AG09319 (cell line): Measurements from ENCODE around the gene ZBTB20.
A peak's percentile ranks its signal among the peaks of the same experiment; 100 is the strongest.

ENCODE experiments used
- DNase-seq: peaks from one replicate; pipeline ENCODE4 v3.0.0-alpha.2; 2010; ENCODE audit warnings: low read depth; ENCODE audit errors: extremely low read depth
- TF ChIP-seq, protein P1 (sequence below): IDR thresholded peaks from 2 replicates; pipeline ENCODE4 v1.5.1; 2011; ENCODE audit warnings: low read depth, mild to moderate bottlenecking, inconsistent platforms, low read length, moderate library complexity

ZBTB20 gene

DNA sequence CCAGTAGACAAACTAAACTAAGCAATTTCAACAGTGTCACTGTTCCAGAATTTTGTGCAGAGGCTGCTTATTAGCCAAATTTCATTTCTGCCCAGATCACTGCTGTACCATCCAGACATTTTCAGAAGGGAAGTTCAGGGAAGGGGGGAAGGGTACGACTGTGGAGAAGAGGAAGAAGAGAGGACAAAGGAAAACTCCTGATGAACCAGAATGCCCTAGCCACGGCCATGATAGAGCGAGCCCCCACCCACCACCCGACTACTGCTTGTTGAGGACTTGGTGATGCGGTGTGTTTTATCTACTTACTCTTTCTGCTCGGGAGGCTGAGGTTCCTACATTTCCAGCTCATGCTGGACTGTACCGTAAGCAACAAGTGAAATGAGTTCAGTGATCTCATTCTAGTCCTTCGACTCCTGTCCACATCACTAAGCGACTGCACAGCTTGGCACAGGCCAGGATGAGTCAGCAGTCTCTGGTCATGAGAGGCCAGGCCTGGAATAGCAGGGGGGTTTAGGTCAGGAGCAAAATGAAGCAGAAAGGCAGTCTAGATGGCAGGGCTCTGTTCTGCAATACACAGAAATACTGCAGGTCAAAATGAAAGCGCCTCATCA is 522.4 kb downstream of the ZBTB20 start:
- TF ChIP-seq, protein P1, sequence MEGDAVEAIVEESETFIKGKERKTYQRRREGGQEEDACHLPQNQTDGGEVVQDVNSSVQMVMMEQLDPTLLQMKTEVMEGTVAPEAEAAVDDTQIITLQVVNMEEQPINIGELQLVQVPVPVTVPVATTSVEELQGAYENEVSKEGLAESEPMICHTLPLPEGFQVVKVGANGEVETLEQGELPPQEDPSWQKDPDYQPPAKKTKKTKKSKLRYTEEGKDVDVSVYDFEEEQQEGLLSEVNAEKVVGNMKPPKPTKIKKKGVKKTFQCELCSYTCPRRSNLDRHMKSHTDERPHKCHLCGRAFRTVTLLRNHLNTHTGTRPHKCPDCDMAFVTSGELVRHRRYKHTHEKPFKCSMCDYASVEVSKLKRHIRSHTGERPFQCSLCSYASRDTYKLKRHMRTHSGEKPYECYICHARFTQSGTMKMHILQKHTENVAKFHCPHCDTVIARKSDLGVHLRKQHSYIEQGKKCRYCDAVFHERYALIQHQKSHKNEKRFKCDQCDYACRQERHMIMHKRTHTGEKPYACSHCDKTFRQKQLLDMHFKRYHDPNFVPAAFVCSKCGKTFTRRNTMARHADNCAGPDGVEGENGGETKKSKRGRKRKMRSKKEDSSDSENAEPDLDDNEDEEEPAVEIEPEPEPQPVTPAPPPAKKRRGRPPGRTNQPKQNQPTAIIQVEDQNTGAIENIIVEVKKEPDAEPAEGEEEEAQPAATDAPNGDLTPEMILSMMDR = no peak
- peak; percentile 92 for DNase-seq

DNA sequence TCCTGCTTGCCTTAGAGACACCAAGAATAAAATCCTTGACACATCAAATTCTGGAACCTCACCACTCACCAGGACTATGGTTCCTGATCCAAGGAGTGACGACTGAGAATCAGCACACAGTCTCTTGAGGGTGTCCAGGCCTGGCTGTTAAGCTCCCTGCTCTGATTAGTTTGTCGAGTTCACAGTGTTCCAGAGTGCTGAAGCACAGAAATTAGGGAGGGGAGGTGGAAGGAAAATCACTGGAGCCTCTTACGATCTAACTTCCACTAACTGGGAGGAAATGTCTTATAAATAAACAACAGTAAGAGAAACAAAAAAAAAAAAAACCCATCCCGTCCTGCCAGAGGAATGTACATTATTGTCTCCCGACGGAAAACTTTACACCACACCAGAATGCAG is 523.0 kb downstream of the ZBTB20 start:
- TF ChIP-seq, protein P1 = no peak
- DNase-seq = peak; percentile 36

DNA sequence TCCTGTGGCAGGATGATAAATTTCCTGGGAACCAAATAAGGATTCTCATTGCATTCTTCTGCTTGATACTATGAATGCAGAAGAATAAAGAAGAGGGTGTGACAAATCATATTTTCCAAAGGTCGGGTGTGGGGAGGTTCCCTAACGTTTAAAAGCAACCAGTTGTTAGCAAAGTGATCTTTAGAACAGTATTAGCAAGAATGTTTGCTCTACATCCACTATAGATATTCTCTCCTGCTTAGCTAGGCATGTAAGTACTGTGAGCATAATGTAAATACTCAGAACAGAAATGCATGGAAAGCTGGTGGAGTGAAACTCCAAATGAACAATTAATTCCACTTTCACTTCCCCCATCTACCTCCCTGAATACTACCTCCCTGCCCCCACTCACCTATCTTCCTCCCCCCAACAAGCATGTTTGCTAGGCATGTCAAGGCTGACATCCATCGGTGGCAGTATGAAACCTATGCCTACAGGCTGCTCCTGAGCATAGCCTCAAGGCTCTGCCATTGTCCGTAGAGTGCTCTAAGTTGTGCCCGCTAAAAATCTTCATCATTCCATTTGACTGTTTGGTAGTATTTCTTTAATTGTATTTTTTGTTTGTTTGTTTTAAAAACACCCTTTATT is 523.6 kb downstream of the ZBTB20 start:
- TF ChIP-seq, protein P1 = no peak
- DNase-seq = no peak

DNA sequence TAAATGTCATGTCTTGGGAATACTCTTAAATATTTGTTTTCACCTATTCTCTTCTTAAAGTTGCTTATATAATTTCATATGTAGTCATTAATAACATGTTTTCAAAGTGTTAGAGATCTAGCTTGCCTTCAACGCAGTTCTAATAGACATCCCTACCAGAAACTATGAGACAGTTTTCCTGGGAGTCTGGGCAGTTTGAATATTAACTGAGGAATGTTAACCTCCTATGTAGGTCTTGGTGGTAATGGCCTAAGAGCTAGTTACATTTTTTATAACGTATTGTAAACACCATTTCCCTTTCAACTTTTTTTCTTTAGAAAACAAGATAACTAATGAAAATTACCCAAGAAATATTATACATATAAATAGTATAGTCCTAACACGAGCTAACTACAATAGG is 525.1 kb downstream of the ZBTB20 start:
- DNase-seq = no peak
- TF ChIP-seq, protein P1 = no peak

DNA sequence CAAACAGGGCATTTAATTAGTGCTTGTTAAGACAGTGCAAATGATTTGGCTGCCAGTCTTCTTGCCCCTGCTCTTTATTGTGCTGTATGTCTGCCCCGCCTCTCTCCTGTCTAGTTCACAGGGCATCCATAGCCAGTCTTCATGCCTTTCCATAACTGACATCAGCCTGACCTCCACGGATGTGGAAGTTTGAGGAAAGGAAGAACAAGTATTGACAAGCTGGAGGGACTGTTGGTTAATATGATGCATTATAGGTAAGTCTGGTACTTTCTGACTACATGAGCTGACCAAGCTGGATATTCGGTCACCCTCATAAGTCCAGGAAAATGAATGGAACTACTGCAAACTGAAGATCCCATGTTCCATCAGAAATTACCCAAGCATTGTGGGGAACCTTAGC is 527.3 kb downstream of the ZBTB20 start:
- TF ChIP-seq, protein P1 = no peak
- DNase-seq = no peak

DNA sequence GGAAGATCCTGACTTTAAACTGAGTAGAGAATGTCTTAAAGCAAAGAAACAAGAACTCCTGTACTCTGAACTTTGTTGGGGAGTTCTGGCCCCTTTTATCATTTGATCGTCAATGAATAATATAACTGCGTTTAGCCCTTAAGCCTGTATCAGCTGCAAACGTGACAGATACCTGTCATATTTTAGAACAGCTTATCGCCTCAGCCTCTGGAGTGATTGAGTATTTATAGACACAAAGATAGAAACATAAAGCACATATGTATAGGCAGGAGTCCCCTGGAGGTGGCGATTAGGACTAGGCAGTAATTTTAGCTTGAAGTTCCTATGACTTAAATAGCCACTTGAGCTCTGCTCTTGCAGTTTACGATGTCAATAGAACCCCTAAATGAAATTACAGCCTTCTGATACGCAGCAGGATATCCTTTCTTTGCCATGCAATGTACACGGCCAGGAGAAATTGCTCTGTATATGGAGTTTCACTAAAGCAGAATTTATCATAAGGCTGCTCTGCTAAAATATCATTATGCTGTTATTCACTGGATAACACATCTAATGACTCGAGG is 531.5 kb downstream of the ZBTB20 start:
- no peak for DNase-seq

More for the DNA sequence above, 531.5 kb downstream of the ZBTB20 start:
- TF ChIP-seq, protein P1 = no peak
